GM21447 (cell line): ENCODE results near the gene ATOH1.

Experiments used
- ATAC-seq: cut with Tn5 transposase; IDR thresholded peaks from one replicate; pipeline ENCODE4 v1.9.1; 2021; ENCODE audit not compliant: unreplicated experiment

Gene ATOH1

DNA sequence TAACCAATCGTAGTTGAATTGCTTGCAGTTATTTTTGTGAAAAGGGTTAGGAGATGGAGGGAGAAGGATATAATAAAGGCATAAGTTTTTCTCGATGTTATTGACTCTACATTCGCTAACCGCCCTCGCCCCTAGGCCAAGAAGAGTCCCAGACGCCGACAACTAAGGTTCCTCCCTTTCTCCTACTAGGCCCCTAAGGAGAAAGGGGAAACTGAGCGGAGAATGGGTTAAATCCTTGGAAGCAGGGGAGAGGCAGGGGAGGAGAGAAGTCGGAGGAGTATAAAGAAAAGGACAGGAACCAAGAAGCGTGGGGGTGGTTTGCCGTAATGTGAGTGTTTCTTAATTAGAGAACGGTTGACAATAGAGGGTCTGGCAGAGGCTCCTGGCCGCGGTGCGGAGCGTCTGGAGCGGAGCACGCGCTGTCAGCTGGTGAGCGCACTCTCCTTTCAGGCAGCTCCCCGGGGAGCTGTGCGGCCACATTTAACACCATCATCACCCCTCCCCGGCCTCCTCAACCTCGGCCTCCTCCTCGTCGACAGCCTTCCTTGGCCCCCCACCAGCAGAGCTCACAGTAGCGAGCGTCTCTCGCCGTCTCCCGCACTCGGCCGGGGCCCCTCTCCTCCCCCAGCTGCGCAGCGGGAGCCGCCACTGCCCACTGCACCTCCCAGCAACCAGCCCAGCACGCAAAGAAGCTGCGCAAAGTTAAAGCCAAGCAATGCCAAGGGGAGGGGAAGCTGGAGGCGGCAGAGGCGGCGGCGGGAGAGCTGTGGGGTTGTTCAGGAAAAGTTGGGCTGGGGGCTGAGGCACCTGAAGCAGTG is 5.9 kb downstream of the ATOH1 start:
- ATAC-seq: no peak

- ATAC-seq: no peak
Measured at GRCh38 chr4:93835929-93836328, 7.4 kb downstream of the ATOH1 start.

DNA sequence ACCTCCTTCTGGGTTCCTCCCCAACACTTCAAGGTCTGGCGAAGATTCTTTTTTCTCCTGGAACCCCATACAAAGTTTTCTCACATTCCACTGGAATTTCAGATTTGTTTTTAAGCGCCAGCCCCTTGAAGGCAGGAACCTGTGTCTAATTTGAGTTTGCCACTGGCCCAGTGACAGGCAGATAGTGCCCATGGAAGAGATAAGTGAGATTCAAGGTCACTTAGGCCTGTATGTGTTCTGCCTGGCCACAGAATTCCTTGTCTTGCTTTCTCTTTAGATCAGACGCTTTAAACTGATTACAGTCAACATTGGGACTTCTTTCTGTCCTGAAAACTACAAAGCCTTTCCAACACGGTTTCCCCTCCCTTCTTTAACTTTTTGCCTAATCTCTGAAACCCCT is 11.2 kb downstream of the ATOH1 start:
- no peak for ATAC-seq

- peak; percentile 53 for ATAC-seq
Measured at GRCh38 chr4:93841803-93842345, 13.3 kb downstream of the ATOH1 start.

DNA sequence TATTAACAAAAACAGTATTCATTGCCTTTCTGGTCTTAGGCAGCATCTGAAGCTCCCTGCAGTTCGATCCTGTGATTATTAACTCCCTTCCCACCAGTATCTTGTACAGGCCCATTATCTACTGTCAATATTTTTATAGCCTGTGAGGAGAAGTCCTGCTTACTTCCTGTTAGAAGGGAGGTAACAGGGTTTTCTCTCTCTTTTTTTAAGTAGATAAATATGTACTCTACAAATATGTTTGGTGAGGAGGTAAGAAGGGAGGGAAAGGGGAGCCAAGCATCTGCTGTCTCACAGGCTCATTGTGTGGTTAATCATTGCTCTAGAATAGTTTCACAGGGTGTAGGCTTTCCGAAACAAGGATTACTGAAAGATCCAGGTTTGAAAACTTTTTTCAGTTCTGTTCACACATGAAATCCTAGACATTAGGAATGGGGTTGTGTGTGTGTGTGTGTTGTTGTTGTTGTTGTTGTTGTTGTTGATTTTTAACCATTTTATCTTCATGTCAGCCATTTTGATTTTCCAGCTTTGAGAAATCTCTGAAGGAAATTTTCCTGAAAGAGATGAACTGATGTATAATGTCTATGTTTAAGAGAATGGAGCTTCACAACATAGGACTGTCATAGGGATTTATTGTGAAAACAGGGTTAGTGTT is 14.2 kb downstream of the ATOH1 start:
- ATAC-seq: peak; percentile 60

GRCh38 chr4:93843772-93844171 is 15.2 kb downstream of the ATOH1 start:
- no peak for ATAC-seq

GRCh38 chr4:93852680-93853079 is 24.1 kb downstream of the ATOH1 start:
- ATAC-seq: no peak

DNA sequence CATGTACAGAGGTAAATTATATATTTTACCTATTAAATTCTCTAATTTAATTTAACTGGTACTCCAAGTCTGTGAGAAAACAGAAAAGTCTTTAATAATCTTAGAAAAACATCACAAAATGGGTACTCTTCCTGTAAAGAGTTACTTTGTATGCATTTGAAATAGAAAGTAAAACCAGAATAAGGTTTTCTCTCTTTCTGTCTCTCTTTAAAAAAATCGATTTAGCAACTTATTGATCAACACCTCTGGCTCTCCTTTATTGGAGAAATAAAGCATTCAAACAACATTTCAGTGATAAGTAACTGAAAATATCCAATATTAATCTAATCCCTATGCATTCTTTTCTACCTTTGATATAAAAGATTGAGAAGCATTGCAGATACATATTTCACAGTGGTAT is 27.4 kb downstream of the ATOH1 start:
- ATAC-seq: no peak

DNA sequence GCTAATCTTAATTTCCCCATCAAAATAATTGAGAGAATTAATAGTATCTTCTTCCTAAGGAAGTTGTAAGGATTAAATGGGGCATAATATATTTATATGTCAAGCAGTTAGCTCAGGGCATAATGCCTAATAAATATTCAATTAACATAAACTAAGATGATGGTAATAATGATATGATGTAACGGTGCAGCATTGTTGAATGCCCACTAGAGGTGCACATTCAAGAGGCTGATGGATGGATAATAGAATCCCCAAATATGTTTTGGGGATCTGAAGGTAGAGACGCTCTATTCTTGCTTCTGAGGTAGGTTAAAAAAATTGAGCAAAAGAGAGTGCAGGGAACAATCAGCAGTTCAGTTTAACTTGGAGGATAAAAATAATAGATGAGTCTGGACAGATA is 37.1 kb downstream of the ATOH1 start:
- no peak for ATAC-seq

GRCh38 chr4:93867416-93868001 is 39.0 kb downstream of the ATOH1 start:
- ATAC-seq: no peak

GRCh38 chr4:93870876-93871458 is 42.4 kb downstream of the ATOH1 start:
- ATAC-seq: no peak

DNA sequence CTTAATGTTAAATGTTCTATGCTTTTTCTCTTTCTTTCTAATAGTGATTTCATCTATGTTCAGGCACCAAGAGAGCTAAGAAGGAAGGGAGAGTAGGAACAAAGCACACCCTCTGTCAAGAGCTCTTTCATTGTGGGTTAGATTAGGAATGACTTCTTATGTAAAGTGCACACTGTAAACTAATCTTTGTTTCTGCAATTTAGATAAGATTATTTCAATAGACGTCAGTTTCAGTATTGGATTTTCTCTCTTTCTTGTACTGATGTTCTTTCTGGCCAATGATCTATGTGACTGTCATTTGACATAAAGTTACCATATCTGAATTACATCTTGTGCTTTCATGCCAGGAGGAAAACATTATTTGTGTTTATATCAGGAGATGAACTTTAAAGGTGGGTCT is 48.2 kb downstream of the ATOH1 start:
- ATAC-seq: no peak

DNA sequence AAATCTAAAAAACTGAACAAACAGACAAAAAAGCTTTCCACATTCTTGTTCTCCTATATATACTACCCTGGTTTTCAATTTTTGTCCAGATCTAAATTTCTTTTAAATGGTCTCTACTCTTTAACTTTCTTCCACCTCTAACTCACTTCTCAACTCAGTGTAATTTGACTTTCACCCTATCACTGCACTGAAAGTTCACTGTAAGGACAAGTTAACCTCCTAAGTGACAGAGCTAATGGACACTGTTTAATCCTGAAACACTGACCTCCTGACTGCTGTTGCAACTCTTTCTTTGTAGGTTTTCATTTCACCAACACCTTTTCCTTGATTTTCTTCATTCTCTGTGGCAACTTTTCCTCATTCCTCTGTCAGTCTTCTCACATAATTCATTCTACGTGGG is 50.0 kb downstream of the ATOH1 start:
- no peak for ATAC-seq

- ATAC-seq: peak; percentile 80
Measured at GRCh38 chr4:93879919-93880318, 51.4 kb downstream of the ATOH1 start.
